K562 (cell line): ENCODE results near the gene SYNGR4. TPM values are rescaled to one million over a fixed set of nuclear protein-coding genes. Genes with fewer than 3 reads are reported as not detected.
A peak's percentile ranks its signal among the peaks of the same experiment; 100 is the strongest.

ENCODE experiments used
- ARID4B ChIP-seq: sonication (generic); formaldehyde crosslinking; IDR thresholded peaks from 2 replicates; pipeline ENCODE4 v1.8.0; 2022; ENCODE audit warnings: mild to moderate bottlenecking, missing genetic modification reagents
- ATF2 ChIP-seq: sonication (generic); formaldehyde crosslinking; IDR thresholded peaks from 2 replicates; pipeline ENCODE4 v1.8.1; 2022; ENCODE audit warnings: missing genetic modification reagents
- BCOR ChIP-seq: fragments of 450-650 bp; IDR thresholded peaks from 2 replicates; pipeline ENCODE4 v1.6.1; 2016
- CCAR2 ChIP-seq: fragments of 200-400 bp; formaldehyde crosslinking; IDR thresholded peaks from 2 replicates; pipeline ENCODE4 v1.6.1; 2017; ENCODE audit warnings: mild to moderate bottlenecking, low read depth, low read length
- CTCF ChIP-seq, 3 experiments: IDR thresholded peaks in 2 of 3; conservative IDR thresholded peaks in 1 of 3; 2 replicates each; pipeline ENCODE4 v1.5.1; 2011 to 2012; ENCODE audit warnings: low read length in 3 of 3, mild to moderate bottlenecking in 3 of 3, control low read depth in 2 of 3, improper control_type of control experiment in 1 of 3, inconsistent platforms in 1 of 3, low read depth in 1 of 3, mixed read lengths in 1 of 3, moderate library complexity in 1 of 3; ENCODE audit not compliant: insufficient read depth in 2 of 3
- EP400 ChIP-seq: fragments of 450-650 bp; IDR thresholded peaks from 2 replicates; pipeline ENCODE4 v1.6.1; 2017; ENCODE audit warnings: antibody characterized with exemption, mild to moderate bottlenecking, moderate library complexity
- FOXA1 ChIP-seq: fragments of 450-650 bp; IDR thresholded peaks from 2 replicates; pipeline ENCODE4 v1.6.1; 2016; ENCODE audit warnings: mild to moderate bottlenecking, borderline replicate concordance
- KDM5B ChIP-seq: fragments of 200-600 bp; sonication (generic); IDR thresholded peaks from 2 replicates; pipeline ENCODE4 v1.6.1; 2012; ENCODE audit warnings: low read depth, mild to moderate bottlenecking, moderate library complexity, low read length, control low read depth, inconsistent platforms; ENCODE audit not compliant: insufficient replicate concordance
- MEIS2 ChIP-seq: fragments of 450-650 bp; IDR thresholded peaks from 2 replicates; pipeline ENCODE4 v1.6.1; 2014; ENCODE audit warnings: mild to moderate bottlenecking; ENCODE audit not compliant: partially characterized antibody
- RBBP5 ChIP-seq: fragments of 200-600 bp; sonication (generic); IDR thresholded peaks from 2 replicates; pipeline ENCODE4 v1.6.1; 2012; ENCODE audit warnings: borderline replicate concordance, mild to moderate bottlenecking, low read length, control low read depth, inconsistent platforms; ENCODE audit not compliant: insufficient read depth, poor library complexity, severe bottlenecking
- RBM15 ChIP-seq: fragments of 200-400 bp; formaldehyde crosslinking; IDR thresholded peaks from 2 replicates; pipeline ENCODE4 v1.6.1; 2018; ENCODE audit warnings: mild to moderate bottlenecking, low read length, moderate library complexity; ENCODE audit not compliant: insufficient read depth
- STAG1 ChIP-seq: sonication (generic); formaldehyde crosslinking; IDR thresholded peaks from 2 replicates; pipeline ENCODE4 v1.5.0; 2020; ENCODE audit warnings: missing genetic modification reagents, borderline replicate concordance
- ZBTB7A ChIP-seq: IDR thresholded peaks from 2 replicates; pipeline ENCODE4 v1.6.1; 2011; ENCODE audit warnings: low read depth, mild to moderate bottlenecking, low read length, moderate library complexity, borderline replicate concordance; ENCODE audit not compliant: control insufficient read depth
- ZNF140 ChIP-seq: fragments of 250-450 bp; sonication (Bioruptor Pico); IDR thresholded peaks from 2 replicates; pipeline ENCODE4 v1.8.0; 2021; ENCODE audit warnings: moderate library complexity, mild to moderate bottlenecking, inconsistent platforms
- ZNF717 ChIP-seq: fragments of 250-450 bp; sonication (Bioruptor Pico); IDR thresholded peaks from 2 replicates; pipeline ENCODE4 v1.5.0; 2021
- polyA plus RNA-seq, 8 experiments: library from polyadenylated mRNA; depleted of rRNA in 4 of 8; stranded (reverse) in 5 of 8; unstranded in 3 of 8; fragments of >200 nt; fragmentation: Nextera tagmentation in 2 of 8; fragmentation: Illumina TruSeq in 1 of 8; extraction: Ambion mirVana in 2 of 8; extraction: Trizol in 1 of 8; gene quantifications; 2 replicates each; pipeline versions ENCODE4 v1.2.1 to v1.2.3, GENCODE V29; 2011 to 2014; ENCODE audit warnings: inconsistent platforms in 1 of 8, missing spikeins in 1 of 8
- total RNA-seq, 7 experiments: library from RNA; depleted of rRNA in 6 of 7; stranded (reverse); fragments of >200 nt in 6 of 7; fragmentation: Illumina TruSeq in 2 of 7; extraction: Trizol in 2 of 7; gene quantifications; 2 replicates each; pipeline versions ENCODE4 v1.2.1 to v1.2.3, GENCODE V29; 2011 to 2021; ENCODE audit warnings: low replicate concordance in 1 of 7
- TF ChIP-seq, protein P1 (sequence below): sonication (generic); formaldehyde crosslinking; IDR thresholded peaks from 2 replicates; pipeline ENCODE4 v1.8.0; 2022; ENCODE audit warnings: mild to moderate bottlenecking, missing genetic modification reagents, borderline replicate concordance

The SYNGR4 gene
- total and polyA plus RNA-seq, 9 of the 15 experiments (the other 6 are each of a cell fraction or from before 2014, with no cell fraction given): 0.07 to 0.14 TPM; not detected in 7

DNA sequence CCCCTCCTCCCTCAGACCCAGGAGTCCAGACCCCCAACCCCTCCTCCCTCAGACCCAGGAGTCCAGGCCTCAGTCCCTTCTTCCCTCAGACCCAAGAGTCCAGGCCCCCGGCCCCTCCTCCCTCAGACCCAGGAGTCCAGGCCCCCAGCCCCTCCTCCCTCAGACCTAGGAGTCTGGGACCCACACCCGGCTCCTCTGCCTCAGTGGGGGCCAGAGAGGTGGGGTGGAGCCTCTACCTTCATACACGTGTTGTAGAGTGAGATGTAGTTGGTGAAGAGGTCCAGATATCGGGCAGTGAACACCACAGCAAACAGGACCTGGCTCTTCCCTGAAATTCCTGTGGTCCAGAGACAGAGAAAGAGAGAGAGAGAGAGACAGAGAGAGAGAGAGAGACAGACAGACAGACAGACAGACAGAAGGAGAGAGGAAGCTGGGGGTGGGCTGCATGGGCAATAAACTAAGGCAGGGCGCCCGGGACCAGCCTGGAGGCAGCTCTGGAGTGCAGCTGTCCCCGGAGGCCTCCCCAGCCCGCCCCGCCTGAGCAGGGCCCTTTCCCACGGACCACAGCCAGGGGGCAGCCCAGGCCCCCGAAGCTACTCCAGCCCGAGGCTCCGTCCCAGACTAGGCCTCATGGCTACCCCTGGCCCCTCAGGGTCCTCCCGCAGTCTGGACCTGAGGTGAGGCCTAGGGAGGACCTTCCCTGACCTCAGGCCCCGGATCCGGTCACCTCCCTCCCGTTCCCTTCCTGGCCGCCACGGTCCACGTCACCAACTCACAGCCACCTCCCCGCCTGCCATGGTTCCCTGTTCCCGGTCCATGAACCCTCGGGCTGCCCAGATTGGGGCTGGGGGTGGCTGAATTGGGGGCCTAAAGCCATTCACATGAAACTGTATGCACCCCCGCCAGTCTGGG, 26.3 kb downstream of the SYNGR4 start (continued):
- TF ChIP-seq CTCF (IDR thresholded peaks at IDR 0.05 in 2 of 3, conservative IDR thresholded peaks at IDR 0.05 in 1 of 3; ENCODE audit: insufficient read depth in 2 of 3, low read depth in 1 of 3, low read length in 3 of 3) (peak; percentile 65 to 85 (median 68)), ZNF140 (CRISPR knock-in tag) (no peak), RBM15 (no peak), ARID4B (CRISPR knock-in tag) (peak; percentile 95), ATF2 (CRISPR knock-in tag) (peak; percentile 60; the same call in 1 of the 2 replicates), RBBP5 (peak; percentile 31), ZNF717 (CRISPR knock-in tag) (no peak), KDM5B (peak; percentile 77), MEIS2 (no peak), STAG1 (CRISPR knock-in tag) (0 out of 2 replicates have a peak, but pooled peaks have one; percentile 25), CCAR2 (no peak), BCOR (peak; percentile 36; the same call in 1 of the 2 replicates), ZBTB7A (peak; percentile 96), EP400 (peak; percentile 91), FOXA1 (no peak)
- TF ChIP-seq, protein P1, sequence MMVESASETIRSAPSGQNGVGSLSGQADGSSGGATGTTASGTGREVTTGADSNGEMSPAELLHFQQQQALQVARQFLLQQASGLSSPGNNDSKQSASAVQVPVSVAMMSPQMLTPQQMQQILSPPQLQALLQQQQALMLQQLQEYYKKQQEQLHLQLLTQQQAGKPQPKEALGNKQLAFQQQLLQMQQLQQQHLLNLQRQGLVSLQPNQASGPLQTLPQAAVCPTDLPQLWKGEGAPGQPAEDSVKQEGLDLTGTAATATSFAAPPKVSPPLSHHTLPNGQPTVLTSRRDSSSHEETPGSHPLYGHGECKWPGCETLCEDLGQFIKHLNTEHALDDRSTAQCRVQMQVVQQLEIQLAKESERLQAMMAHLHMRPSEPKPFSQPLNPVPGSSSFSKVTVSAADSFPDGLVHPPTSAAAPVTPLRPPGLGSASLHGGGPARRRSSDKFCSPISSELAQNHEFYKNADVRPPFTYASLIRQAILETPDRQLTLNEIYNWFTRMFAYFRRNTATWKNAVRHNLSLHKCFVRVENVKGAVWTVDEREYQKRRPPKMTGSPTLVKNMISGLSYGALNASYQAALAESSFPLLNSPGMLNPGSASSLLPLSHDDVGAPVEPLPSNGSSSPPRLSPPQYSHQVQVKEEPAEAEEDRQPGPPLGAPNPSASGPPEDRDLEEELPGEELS (CRISPR knock-in tag): peak; percentile 89; the same call in 1 of the 2 replicates
